ENCODE measurements around the gene MRPL20. TPM values are rescaled to one million over a fixed set of nuclear protein-coding genes. Genes with fewer than 3 reads are reported as not detected.
"Not testable (repeated sequence)": the region's sequence is repeated elsewhere in the genome, so short reads cannot be mapped to it uniquely, and the experiment has no call there.

The MRPL20 gene
- polyA plus RNA-seq (2011; rRNA removed) = 84.8 and 121 TPM in 2 replicates
- 36.3 and 61.3 TPM in 2 replicates for polyA minus RNA-seq (2011; rRNA and poly(A)+ RNA removed)

DNA sequence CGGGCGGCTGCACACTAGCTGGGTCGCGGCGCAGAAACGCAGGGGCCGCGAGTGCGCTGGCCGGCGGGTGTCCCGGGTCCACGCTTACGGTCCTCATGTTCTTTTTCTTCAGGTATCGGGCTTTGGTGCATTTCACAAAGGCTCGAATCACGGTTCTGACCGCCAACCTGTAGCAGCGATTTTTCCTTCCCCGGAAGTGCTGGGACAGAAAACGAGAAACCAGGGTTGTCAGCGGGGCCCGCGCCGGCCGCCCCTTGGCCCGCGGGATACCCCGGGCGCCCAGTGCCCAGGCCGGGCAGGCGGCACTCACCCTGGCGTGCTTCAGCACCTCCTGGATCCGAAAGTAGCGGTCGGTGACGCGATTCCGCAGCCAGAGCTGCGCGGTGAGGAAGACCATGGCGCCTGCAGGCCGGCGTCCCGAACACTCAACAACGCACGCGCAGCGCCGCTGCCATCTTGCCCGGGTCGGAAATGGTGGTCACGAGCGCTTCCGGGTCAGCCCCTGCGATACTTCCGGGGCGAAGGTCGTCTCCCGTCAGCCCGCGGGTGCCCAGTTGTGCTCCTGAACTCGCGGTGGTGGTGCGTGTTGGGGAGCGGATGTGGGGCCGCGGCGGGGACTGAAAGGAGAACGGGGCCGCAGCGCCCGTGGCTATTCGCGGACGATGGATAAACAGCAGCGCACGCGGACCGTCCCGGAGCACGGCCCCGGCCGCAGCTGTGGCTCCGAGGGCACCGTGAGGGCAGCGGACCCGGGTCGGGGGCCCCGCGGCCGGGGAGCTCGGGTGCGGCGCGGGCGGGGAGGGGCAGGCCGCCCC, at the start of gene MRPL20:
MRPL20 (minus strand) TSS at position 473 of the 815 bp plus-strand sequence; CDS start at position 397, 76 bp downstream.
- Histone ChIP-seq H3K36me3 (ENCODE audit: control insufficient read depth, insufficient read depth, low read length) (peaks cover 15% of the 10 kb centered on the region), H3K27me3 (ENCODE audit: control insufficient read depth, insufficient read depth, low read length) (no peaks in the 10 kb centered on the region), H3K4me3 (ENCODE audit: low read depth, low read length) (peak within 1 kb of the TSS; percentile 74)
- ChIA-PET POLR2A (no interaction called here), CTCF (interaction anchor here (0.8 to 1.6 kb wide), 4 partner anchors 34 to 285 kb away, joined by 3 to 4 read pairs (median 4); no protein-coding TSS in a partner anchor)
- TF ChIP-seq, protein P1, sequence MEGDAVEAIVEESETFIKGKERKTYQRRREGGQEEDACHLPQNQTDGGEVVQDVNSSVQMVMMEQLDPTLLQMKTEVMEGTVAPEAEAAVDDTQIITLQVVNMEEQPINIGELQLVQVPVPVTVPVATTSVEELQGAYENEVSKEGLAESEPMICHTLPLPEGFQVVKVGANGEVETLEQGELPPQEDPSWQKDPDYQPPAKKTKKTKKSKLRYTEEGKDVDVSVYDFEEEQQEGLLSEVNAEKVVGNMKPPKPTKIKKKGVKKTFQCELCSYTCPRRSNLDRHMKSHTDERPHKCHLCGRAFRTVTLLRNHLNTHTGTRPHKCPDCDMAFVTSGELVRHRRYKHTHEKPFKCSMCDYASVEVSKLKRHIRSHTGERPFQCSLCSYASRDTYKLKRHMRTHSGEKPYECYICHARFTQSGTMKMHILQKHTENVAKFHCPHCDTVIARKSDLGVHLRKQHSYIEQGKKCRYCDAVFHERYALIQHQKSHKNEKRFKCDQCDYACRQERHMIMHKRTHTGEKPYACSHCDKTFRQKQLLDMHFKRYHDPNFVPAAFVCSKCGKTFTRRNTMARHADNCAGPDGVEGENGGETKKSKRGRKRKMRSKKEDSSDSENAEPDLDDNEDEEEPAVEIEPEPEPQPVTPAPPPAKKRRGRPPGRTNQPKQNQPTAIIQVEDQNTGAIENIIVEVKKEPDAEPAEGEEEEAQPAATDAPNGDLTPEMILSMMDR (IDR thresholded peaks at IDR 0.05; ENCODE audit: insufficient read depth, low read depth, low read length) = no peak
- DNase-seq (ENCODE audit: low read depth) = peak; percentile 33

DNA sequence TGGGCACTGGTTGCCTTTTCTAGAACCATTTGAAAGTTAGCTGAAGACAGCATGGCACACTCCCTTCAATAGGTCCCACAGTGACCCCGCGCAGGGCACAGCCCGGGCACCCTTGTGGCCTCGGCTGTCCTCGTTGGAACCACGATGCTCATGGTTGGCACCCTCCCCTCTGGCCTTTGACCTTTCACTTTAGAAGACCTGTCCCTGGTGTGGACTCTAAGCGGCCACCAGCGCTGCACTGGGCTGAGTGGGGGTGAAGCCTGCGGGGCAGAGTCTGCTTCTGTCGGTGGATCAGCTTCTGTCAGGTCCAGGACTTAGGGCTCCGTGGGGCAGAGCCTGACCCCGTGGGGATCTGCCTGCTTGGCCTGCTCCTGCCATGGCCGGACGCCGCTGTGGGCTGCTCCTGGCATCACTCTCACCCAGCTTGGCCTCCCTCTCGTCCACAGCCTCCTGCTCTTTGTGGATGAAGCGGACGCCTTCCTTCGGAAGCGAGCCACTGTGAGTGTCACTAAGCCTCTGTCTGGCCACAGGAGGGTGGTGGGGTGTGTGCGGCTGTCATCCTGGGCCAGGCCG, 49.7 kb upstream of the MRPL20 start:
- H3K27me3 ChIP-seq (ENCODE audit: control insufficient read depth, insufficient read depth, low read length); CTCF ChIA-PET; H3K4me3 ChIP-seq (ENCODE audit: low read depth, low read length); H3K36me3 ChIP-seq (ENCODE audit: control insufficient read depth, insufficient read depth, low read length); DNase-seq (ENCODE audit: low read depth); POLR2A ChIA-PET: not testable (repeated sequence)

DNA sequence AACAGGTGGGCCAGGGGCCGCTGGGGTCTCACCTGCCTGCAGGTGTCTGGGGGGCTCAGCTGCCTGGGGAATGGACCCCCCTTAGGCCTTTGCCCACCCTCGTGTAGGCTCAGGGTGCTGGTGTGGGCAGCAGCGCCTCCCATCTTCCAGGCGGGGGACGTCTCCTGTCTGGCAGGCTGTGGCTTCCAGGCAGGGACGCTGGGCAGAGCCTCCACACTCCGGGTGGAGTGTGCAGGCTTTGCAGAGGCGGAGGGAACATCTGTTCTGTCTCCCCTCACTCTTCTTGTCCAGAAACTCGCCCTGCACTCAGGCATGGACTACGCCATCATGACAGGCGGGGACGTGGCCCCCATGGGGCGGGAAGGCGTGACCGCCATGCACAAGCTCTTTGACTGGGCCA, 48.8 kb upstream of the MRPL20 start:
- H3K27me3 ChIP-seq (ENCODE audit: control insufficient read depth, insufficient read depth, low read length); H3K36me3 ChIP-seq (ENCODE audit: control insufficient read depth, insufficient read depth, low read length); H3K4me3 ChIP-seq (ENCODE audit: low read depth, low read length); DNase-seq (ENCODE audit: low read depth); POLR2A ChIA-PET; CTCF ChIA-PET: not testable (repeated sequence)

DNA sequence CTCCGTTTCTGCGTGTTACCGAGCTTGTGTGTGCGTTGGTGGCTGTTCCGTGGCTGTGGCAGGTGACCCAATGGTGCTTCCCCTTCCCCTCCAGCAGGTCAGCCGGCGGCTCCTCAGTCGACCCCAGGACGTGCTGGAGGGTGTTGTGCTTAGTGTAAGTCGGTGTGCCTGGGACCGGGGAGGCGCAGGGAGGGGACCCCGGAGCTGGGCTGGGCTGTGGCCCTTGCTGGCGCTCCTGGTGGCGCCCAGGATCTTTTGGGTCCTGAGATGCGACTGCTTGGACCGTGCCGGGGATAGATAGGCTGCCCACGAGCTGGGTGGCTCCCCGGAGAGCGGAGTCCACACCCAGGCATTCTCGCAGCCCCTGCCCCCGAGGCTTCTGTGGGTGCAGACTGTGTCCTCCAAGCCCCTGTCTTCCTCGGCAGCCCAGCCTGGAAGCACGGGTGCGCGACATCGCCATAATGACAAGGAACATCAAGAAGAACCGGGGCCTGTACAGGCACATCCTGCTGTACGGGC, 48.3 kb upstream of the MRPL20 start:
- POLR2A ChIA-PET = no interaction called here
- no peak overlapping the region for H3K4me3 ChIP-seq (ENCODE audit: low read depth, low read length)
- no peak for DNase-seq (ENCODE audit: low read depth)
- TF ChIP-seq, protein P1 (IDR thresholded peaks at IDR 0.05; ENCODE audit: insufficient read depth, low read depth, low read length) = no peak
- no peaks in the 10 kb centered on the region; the same call in 1 of the 2 replicates for H3K27me3 ChIP-seq (ENCODE audit: control insufficient read depth, insufficient read depth, low read length)
- H3K36me3 ChIP-seq (ENCODE audit: control insufficient read depth, insufficient read depth, low read length) = no peaks in the 10 kb centered on the region
- CTCF ChIA-PET = no interaction called here

DNA sequence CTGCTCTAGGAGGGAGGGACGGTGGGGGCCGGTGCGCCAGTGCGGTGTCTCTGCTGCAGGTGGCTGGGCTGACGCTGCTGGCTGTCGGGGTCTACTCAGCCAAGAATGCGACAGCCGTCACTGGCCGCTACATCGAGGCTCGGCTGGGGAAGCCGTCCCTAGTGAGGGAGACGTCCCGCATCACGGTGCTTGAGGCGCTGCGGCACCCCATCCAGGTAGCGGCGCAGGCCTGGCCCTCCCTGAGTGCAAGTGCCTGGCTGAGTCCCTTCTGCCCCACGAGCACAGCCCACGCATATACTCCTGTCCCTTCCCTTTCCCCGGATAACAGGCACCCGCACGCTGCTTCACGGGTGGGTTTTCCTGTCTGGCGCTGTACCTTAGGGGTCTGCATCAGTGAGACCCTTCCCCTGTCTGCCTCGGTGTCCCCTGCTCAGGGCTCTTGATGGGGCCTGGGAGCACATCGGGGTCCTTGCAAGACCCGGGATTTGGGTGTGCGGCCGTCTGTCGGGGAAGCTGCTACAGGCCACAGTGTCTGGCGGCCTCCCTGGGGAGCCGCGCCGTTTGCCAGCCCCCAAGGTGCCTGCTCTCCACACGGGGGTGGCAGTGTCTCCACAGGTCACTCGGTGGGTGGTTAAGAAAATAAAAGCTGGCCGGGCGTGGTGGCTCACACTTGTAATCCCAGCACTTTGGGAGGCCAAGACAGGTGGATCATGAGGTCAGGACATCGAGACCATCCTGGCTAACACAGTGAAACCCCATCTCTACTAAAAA, 47.4 kb upstream of the MRPL20 start:
- POLR2A ChIA-PET; DNase-seq (ENCODE audit: low read depth); H3K4me3 ChIP-seq (ENCODE audit: low read depth, low read length); H3K36me3 ChIP-seq (ENCODE audit: control insufficient read depth, insufficient read depth, low read length); H3K27me3 ChIP-seq (ENCODE audit: control insufficient read depth, insufficient read depth, low read length): not testable (repeated sequence)
- CTCF ChIA-PET = interaction anchor here (5.1 kb wide), 1 partner anchor 13 kb away, joined by 25 read pairs; no protein-coding TSS in a partner anchor

DNA sequence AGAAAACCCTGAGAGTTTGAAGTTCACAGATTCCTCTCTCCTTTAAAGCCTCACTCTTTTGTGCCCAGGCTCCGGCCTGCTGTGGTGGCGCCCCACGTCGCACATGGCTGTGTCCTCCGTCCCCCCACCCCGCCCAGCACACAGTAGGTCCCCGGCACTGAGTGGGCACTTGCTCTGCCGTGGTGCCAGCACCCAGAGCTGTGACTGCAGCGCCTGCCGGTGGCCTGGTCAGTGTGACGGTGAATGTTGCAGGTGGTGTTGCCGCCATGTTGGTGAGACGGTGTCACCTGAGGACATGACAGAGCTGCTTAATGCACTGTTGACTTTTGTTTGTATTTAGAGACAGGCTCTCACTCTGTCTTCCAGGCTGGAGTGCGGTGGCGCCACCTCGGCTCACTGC, 45.8 kb upstream of the MRPL20 start:
- Histone ChIP-seq H3K36me3 (ENCODE audit: control insufficient read depth, insufficient read depth, low read length) (no peaks in the 10 kb centered on the region), H3K4me3 (ENCODE audit: low read depth, low read length) (no peak overlapping the region), H3K27me3 (ENCODE audit: control insufficient read depth, insufficient read depth, low read length) (no peaks in the 10 kb centered on the region; the same call in 1 of the 2 replicates)
- TF ChIP-seq, protein P1 (IDR thresholded peaks at IDR 0.05; ENCODE audit: insufficient read depth, low read depth, low read length) = no peak
- ChIA-PET POLR2A (no interaction called here), CTCF (interaction anchor here (5.1 kb wide), 1 partner anchor 12 kb away, joined by 25 read pairs; no protein-coding TSS in a partner anchor)
- DNase-seq (ENCODE audit: low read depth) = no peak

DNA sequence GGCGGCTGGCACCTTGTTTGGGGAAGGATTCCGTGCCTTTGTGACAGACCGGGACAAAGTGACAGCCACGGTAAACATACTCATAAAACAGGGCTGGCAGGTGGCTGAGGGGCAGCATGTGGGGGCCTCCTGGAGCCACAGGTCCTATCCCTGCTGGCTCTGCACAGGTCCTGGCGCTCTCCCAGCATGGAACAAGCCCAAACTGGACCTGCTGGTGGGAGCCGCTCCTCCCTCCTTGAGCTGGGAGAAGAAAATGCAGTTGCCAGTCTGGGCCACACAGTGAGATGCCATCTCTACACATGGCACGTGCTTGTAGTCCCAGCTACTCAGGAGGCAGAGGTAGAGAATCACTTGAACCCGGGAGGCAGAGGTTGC, 45.3 kb upstream of the MRPL20 start:
- H3K36me3 ChIP-seq (ENCODE audit: control insufficient read depth, insufficient read depth, low read length); POLR2A ChIA-PET; H3K4me3 ChIP-seq (ENCODE audit: low read depth, low read length); H3K27me3 ChIP-seq (ENCODE audit: control insufficient read depth, insufficient read depth, low read length); DNase-seq (ENCODE audit: low read depth): not testable (repeated sequence)
- CTCF ChIA-PET = interaction anchor here (5.1 kb wide), 1 partner anchor 11 kb away, joined by 25 read pairs; no protein-coding TSS in a partner anchor

Data from BJ (cell line).